Activated T-cell treated with anti-CD3 and anti-CD28 coated beads, Interleukin-2, amount 50 U/mL, for 48 hours (primary cell): ENCODE measurements around the gene CACNG5.
A peak's percentile ranks its signal among the peaks of the same experiment; 100 is the strongest.

Experiments used
- DNase-seq, 2 experiments: peaks; one replicate each; pipeline ENCODE4 v3.0.0-alpha.2; 2020

The CACNG5 gene

GRCh38 chr17:66826856-66827255, 8.1 kb upstream of the CACNG5 start:
- DNase-seq = no peak

- peak in 1 of 2 experiments; percentile 29 for DNase-seq
These were observed 5.5 kb upstream of the CACNG5 start for GRCh38 chr17:66829386-66829864.

- no peak for DNase-seq
These were observed 5.0 kb upstream of the CACNG5 start for GRCh38 chr17:66829883-66830282.

GRCh38 chr17:66830451-66830850, 4.5 kb upstream of the CACNG5 start:
- no peak for DNase-seq

GRCh38 chr17:66831383-66832210, 3.3 kb upstream of the CACNG5 start:
- DNase-seq = no peak

GRCh38 chr17:66833201-66833600, 1.7 kb upstream of the CACNG5 start:
- DNase-seq = no peak

- no peak for DNase-seq
These were observed 445 bp upstream of the CACNG5 start for GRCh38 chr17:66834426-66834918.

GRCh38 chr17:66835476-66835875, 559 bp downstream of the CACNG5 start:
- no peak for DNase-seq

GRCh38 chr17:66836063-66837005, 1.4 kb downstream of the CACNG5 start:
- DNase-seq = no peak

- no peak for DNase-seq
These were observed 2.3 kb downstream of the CACNG5 start for GRCh38 chr17:66837226-66837625.

- DNase-seq = no peak
These were observed 3.2 kb downstream of the CACNG5 start for GRCh38 chr17:66837885-66838665.

- DNase-seq = no peak
These were observed 4.7 kb downstream of the CACNG5 start for GRCh38 chr17:66839616-66840015.

- no peak for DNase-seq
These were observed 5.1 kb downstream of the CACNG5 start for GRCh38 chr17:66840061-66840460.

- DNase-seq = no peak
These were observed 6.4 kb downstream of the CACNG5 start for GRCh38 chr17:66841328-66841727.

GRCh38 chr17:66841744-66842143, 6.8 kb downstream of the CACNG5 start:
- DNase-seq = no peak

- DNase-seq = no peak
These were observed 7.6 kb downstream of the CACNG5 start for GRCh38 chr17:66842505-66842904.

GRCh38 chr17:66842959-66843358, 8.0 kb downstream of the CACNG5 start:
- no peak for DNase-seq

- no peak for DNase-seq
These were observed 8.7 kb downstream of the CACNG5 start for GRCh38 chr17:66843627-66844026.

GRCh38 chr17:66847704-66848103, 12.8 kb downstream of the CACNG5 start:
- no peak for DNase-seq

- DNase-seq = no peak
These were observed 13.6 kb downstream of the CACNG5 start for GRCh38 chr17:66848496-66848895.

- DNase-seq = no peak
These were observed 14.2 kb downstream of the CACNG5 start for GRCh38 chr17:66849032-66849655.
